PC-9 (cell line): ENCODE data around the gene WDR37.

Experiments
- EZH2 ChIP-seq: fragments of 200-600 bp; sonication (generic); IDR thresholded peaks from 2 replicates; pipeline ENCODE4 v1.8.0; 2017; ENCODE audit warnings: antibody characterized with exemption, low read depth
- TF ChIP-seq, protein P1 (sequence below): fragments of 200-600 bp; sonication (generic); conservative IDR thresholded peaks from 2 replicates; pipeline ENCODE4 v1.6.1; 2017; ENCODE audit warnings: mixed run types, antibody characterized with exemption, mild to moderate bottlenecking, moderate library complexity

DNA sequence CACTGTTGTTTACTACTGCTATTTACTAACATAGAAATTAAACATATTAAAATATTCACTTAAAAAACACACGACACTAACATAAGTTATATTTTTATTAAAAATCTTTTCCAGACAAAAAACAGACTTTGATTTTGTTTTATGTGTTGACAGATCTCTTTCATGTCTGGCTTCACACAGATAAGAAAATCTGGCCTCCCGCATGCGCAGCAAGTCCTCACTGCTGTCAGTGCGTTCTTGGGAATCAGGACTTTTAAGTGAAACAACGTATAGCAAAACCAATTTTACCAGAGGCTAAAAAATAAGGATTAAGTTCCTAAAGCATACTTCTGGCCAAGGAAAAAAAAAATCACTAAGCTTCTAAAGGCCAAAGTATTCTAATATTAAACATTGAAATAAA, 6.0 kb upstream of the WDR37 start:
- TF ChIP-seq, protein P1, sequence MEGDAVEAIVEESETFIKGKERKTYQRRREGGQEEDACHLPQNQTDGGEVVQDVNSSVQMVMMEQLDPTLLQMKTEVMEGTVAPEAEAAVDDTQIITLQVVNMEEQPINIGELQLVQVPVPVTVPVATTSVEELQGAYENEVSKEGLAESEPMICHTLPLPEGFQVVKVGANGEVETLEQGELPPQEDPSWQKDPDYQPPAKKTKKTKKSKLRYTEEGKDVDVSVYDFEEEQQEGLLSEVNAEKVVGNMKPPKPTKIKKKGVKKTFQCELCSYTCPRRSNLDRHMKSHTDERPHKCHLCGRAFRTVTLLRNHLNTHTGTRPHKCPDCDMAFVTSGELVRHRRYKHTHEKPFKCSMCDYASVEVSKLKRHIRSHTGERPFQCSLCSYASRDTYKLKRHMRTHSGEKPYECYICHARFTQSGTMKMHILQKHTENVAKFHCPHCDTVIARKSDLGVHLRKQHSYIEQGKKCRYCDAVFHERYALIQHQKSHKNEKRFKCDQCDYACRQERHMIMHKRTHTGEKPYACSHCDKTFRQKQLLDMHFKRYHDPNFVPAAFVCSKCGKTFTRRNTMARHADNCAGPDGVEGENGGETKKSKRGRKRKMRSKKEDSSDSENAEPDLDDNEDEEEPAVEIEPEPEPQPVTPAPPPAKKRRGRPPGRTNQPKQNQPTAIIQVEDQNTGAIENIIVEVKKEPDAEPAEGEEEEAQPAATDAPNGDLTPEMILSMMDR, result no peak
- TF ChIP-seq EZH2, result no peak
